22Rv1 (cell line): ENCODE data around the gene RNF7.

Experiments used
- ZFX ChIP-seq: fragments of 450-650 bp; IDR thresholded peaks from 2 replicates; pipeline ENCODE4 v1.6.1; 2017; ENCODE audit warnings: antibody characterized with exemption, borderline replicate concordance
- TF ChIP-seq, protein P1 (sequence below): fragments of 450-650 bp; IDR thresholded peaks from 2 replicates; pipeline ENCODE4 v1.5.1; 2017; ENCODE audit warnings: mild to moderate bottlenecking

DNA sequence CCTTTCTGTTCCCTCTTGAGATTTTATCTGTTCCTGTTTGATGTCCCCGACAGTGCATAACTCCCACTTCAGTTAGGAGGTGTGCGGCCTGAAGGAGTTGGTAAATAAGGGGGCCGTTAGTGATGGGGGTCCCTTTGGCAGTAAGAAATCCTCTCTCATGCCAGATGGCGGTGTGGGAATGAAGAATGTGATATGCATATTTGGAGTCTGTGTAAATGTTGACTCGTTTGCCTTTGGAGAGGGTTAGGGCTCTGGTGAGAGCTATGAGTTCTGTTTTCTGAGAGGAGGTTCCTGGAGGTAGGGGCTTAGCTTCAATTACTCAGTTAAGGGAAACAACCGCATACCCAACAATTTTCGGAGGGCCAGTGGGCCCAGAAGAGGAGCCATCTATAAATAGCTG is 38.8 kb upstream of the RNF7 start:
- TF ChIP-seq, protein P1, sequence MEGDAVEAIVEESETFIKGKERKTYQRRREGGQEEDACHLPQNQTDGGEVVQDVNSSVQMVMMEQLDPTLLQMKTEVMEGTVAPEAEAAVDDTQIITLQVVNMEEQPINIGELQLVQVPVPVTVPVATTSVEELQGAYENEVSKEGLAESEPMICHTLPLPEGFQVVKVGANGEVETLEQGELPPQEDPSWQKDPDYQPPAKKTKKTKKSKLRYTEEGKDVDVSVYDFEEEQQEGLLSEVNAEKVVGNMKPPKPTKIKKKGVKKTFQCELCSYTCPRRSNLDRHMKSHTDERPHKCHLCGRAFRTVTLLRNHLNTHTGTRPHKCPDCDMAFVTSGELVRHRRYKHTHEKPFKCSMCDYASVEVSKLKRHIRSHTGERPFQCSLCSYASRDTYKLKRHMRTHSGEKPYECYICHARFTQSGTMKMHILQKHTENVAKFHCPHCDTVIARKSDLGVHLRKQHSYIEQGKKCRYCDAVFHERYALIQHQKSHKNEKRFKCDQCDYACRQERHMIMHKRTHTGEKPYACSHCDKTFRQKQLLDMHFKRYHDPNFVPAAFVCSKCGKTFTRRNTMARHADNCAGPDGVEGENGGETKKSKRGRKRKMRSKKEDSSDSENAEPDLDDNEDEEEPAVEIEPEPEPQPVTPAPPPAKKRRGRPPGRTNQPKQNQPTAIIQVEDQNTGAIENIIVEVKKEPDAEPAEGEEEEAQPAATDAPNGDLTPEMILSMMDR = no peak
- no peak for TF ChIP-seq ZFX
